Adrenal gland (tissue), 12 donors: ENCODE results near the gene FBXL17. TPM values are rescaled to one million over a fixed set of nuclear protein-coding genes. Genes with fewer than 3 reads are reported as not detected.

Source experiments
- DNase-seq, 7 donors: peaks; one replicate each; pipeline ENCODE4 v3.0.0-alpha.2; 2019 to 2020
- H3K27ac ChIP-seq, 5 donors: fragments of 200-600 bp; sonication (generic) in 4 of 5; 1 replicate in 3 of 5; 2 replicates in 2 of 5; pipeline versions ENCODE4 v1.5.1 to v1.8.0; 2016 to 2020; ENCODE audit warnings: mild to moderate bottlenecking in 1 of 5
- H3K27me3 ChIP-seq: fragments of 200-600 bp; 2 replicates; pipeline ENCODE4 v1.8.0; 2021
- H3K36me3 ChIP-seq, 2 donors: fragments of 200-600 bp; replicated peaks in 1 of 2; 1 replicate in 1 of 2; 2 replicates in 1 of 2; pipeline versions ENCODE4 v1.5.1 to v1.8.0; 2018 to 2022
- H3K4me1 ChIP-seq, 2 donors: fragments of 200-600 bp; replicated peaks in 1 of 2; 1 replicate in 1 of 2; 2 replicates in 1 of 2; pipeline versions ENCODE4 v1.5.1 to v1.8.0; 2018 to 2021
- H3K4me3 ChIP-seq, 4 donors: fragments of 200-600 bp; sonication (generic) in 3 of 4; one replicate each; pipeline ENCODE4 v1.5.1; 2016 to 2018
- H3K9me3 ChIP-seq, 3 donors: fragments of 200-600 bp; sonication (generic) in 1 of 3; replicated peaks in 1 of 3; 1 replicate in 2 of 3; 2 replicates in 1 of 3; pipeline versions ENCODE4 v1.5.1 to v1.8.0; 2016 to 2021
- CTCF ChIP-seq, 6 experiments: fragments of 450-650 bp in 4 of 6; fragments of 200-600 bp in 2 of 6; sonication (generic) in 1 of 6; IDR thresholded peaks; 1 replicate in 5 of 6; 2 replicates in 1 of 6; pipeline versions ENCODE4 v1.5.1 to v1.8.0; 2016 to 2021; ENCODE audit warnings: antibody characterized with exemption in 6 of 6, mild to moderate bottlenecking in 2 of 6, moderate library complexity in 1 of 6
- POLR2A ChIP-seq, 2 donors: fragments of 450-650 bp; IDR thresholded peaks; one replicate each; pipeline ENCODE4 v1.6.1; 2017; ENCODE audit warnings: antibody characterized with exemption in 2 of 2, mild to moderate bottlenecking in 2 of 2, moderate library complexity in 1 of 2
- WGBS, 4 donors: extraction: QIAGEN DNeasy Blood & Tissue Kit in 2 of 4; methylation state at CpG; one replicate each; pipeline versions ENCODE4 v1.1.5 to v1.1.7; 2013 to 2017; 5-methylcytosine and 5-hydroxymethylcytosine counted together
- intact Hi-C, 2 donors: fragments of 100-400 bp; cut with DNase I; formaldehyde crosslinking; loops; one replicate each; pipeline versions ENCODE4 v1.14.1 to v1.15.0; 2022 to 2023
- polyA plus RNA-seq, 3 donors: library from polyadenylated mRNA; stranded (reverse); fragments of 200-250 nt in 2 of 3; fragments of 350-450 nt in 1 of 3; fragmentation: Illumina TruSeq in 1 of 3; extraction: RNeasy Lipid Tissue Mini Kit (QIAGEN cat#74804) in 1 of 3; gene quantifications; one replicate each; pipeline ENCODE4 v1.2.3, GENCODE V29; 2013 to 2014
- total RNA-seq, 9 donors: library from RNA; depleted of rRNA in 4 of 9; stranded (reverse); fragments of >200 nt in 4 of 9; fragments of 120-200 nt in 1 of 9; fragmentation: NEBNext Ultra II Directional in 1 of 9; extraction: Animal tissue kit (Norgen Biotek cat#: 25700) in 1 of 9; gene quantifications; one replicate each; pipeline versions ENCODE4 v1.1.0 to v1.2.4, GENCODE V29; 2013 to 2023
- donor health status: healthy with polysubstance abuse.
- donor health status: Bipolar disorder and iron deficiency.
- donor health status: DM: yes; HTN: yes; CAD: no.
- donor health status: DM: no; HTN: no; CAD: no.
- donor health status: DM: no; HTN: no; CAD: no.
- donor health status: DM: yes; HTN: yes; CAD: no.

Gene FBXL17
- total and polyA plus RNA-seq, 12 donors: 4.4 to 29.4 (median 21.3) TPM

- Histone ChIP-seq H3K27ac (no peak overlapping the region), H3K36me3 (no peaks in the 10 kb centered on the region), H3K4me1 (no peaks in the 10 kb centered on the region), H3K27me3 (no peaks in the 10 kb centered on the region), H3K4me3 (no peak overlapping the region), H3K9me3 (no peaks in the 10 kb centered on the region)
- no peak for TF ChIP-seq POLR2A (IDR thresholded peaks at IDR 0.05)
- no peak for TF ChIP-seq CTCF (IDR thresholded peaks at IDR 0.05)
- intact Hi-C loops: no loop called here
- 80 to 89% (median 88%) methylated on average over 5 of the region's 5 CpGs for WGBS, 4 donors
- DNase-seq: no peak
Measured at GRCh38 chr5:107915176-107915812, 466.6 kb downstream of the FBXL17 start.

- no peaks in the 10 kb centered on the region for H3K27me3 ChIP-seq
- TF ChIP-seq POLR2A (IDR thresholded peaks at IDR 0.05) (no peak), CTCF (IDR thresholded peaks at IDR 0.05) (no peak)
- 86 to 95% (median 92%) methylated on average over 3 of the region's 3 CpGs for WGBS, 4 donors
- no peaks in the 10 kb centered on the region for H3K36me3 ChIP-seq
- no peaks in the 10 kb centered on the region for H3K9me3 ChIP-seq
- no peak overlapping the region for H3K4me3 ChIP-seq
- no peak for DNase-seq
- no peak overlapping the region for H3K27ac ChIP-seq
- intact Hi-C loops: no loop called here
- H3K4me1 ChIP-seq: no peaks in the 10 kb centered on the region
Measured at GRCh38 chr5:107913494-107913893, 468.4 kb downstream of the FBXL17 start.

- no peak overlapping the region for H3K4me3 ChIP-seq
- no peak for DNase-seq
- H3K4me1 ChIP-seq: no peaks in the 10 kb centered on the region
- no peak for TF ChIP-seq POLR2A (IDR thresholded peaks at IDR 0.05)
- H3K9me3 ChIP-seq: peaks cover 0 to 5% (median 0%) of the 10 kb centered on the region in 3 donors
- 92 to 99% (median 96%) methylated on average over 3 of the region's 3 CpGs for WGBS, 4 donors
- no peak overlapping the region for H3K27ac ChIP-seq
- intact Hi-C loops: no loop called here
- H3K36me3 ChIP-seq: no peaks in the 10 kb centered on the region
- no peaks in the 10 kb centered on the region for H3K27me3 ChIP-seq
Measured at GRCh38 chr5:107900721-107901120, 481.2 kb downstream of the FBXL17 start.

GRCh38 chr5:107894361-107894760 lies 487.5 kb downstream of the FBXL17 start:
- DNase-seq: no peak
- H3K36me3 ChIP-seq: no peaks in the 10 kb centered on the region
- intact Hi-C loops: no loop called here
- no peaks in the 10 kb centered on the region for H3K27me3 ChIP-seq
- peak overlapping the region in 1 of 5 donors; percentile 32 for H3K27ac ChIP-seq
- TF ChIP-seq POLR2A (IDR thresholded peaks at IDR 0.05): no peak
- no peak for TF ChIP-seq CTCF (IDR thresholded peaks at IDR 0.05)
- 74 to 92% (median 83%) methylated on average over 1 of the region's 1 CpG for WGBS, 4 donors
- H3K9me3 ChIP-seq: no peaks in the 10 kb centered on the region
- peak overlapping the region in 1 of 4 donors; percentile 8 for H3K4me3 ChIP-seq
- peaks cover 0 to 18% of the 10 kb centered on the region in 2 donors for H3K4me1 ChIP-seq

- Histone ChIP-seq H3K36me3 (no peaks in the 10 kb centered on the region), H3K27ac (peak overlapping the region in 1 of 5 donors; percentile 32), H3K9me3 (no peaks in the 10 kb centered on the region), H3K4me3 (peak overlapping the region in 1 of 4 donors; percentile 8), H3K4me1 (peaks cover 0 to 23% of the 10 kb centered on the region in 2 donors), H3K27me3 (no peaks in the 10 kb centered on the region)
- intact Hi-C loops: no loop called here
- DNase-seq: peak in 2 of 7 donors; percentile 21 to 31
- WGBS, 4 donors: 20 to 28% (median 22%) methylated on average over 4 of the region's 4 CpGs
- no peak for TF ChIP-seq POLR2A (IDR thresholded peaks at IDR 0.05)
- no peak for TF ChIP-seq CTCF (IDR thresholded peaks at IDR 0.05)
Measured at GRCh38 chr5:107893642-107894041, 488.3 kb downstream of the FBXL17 start.
